ENCODE data around the gene CMTM7. TPM values are rescaled to one million over a fixed set of nuclear protein-coding genes. Genes with fewer than 3 reads are reported as not detected.

Gene CMTM7
- total and polyA plus RNA-seq, 10 of the 15 experiments (the other 5 are each of a cell fraction or from before 2014, with no cell fraction given), result 3.7 to 36.4 (median 14.7) TPM

DNA sequence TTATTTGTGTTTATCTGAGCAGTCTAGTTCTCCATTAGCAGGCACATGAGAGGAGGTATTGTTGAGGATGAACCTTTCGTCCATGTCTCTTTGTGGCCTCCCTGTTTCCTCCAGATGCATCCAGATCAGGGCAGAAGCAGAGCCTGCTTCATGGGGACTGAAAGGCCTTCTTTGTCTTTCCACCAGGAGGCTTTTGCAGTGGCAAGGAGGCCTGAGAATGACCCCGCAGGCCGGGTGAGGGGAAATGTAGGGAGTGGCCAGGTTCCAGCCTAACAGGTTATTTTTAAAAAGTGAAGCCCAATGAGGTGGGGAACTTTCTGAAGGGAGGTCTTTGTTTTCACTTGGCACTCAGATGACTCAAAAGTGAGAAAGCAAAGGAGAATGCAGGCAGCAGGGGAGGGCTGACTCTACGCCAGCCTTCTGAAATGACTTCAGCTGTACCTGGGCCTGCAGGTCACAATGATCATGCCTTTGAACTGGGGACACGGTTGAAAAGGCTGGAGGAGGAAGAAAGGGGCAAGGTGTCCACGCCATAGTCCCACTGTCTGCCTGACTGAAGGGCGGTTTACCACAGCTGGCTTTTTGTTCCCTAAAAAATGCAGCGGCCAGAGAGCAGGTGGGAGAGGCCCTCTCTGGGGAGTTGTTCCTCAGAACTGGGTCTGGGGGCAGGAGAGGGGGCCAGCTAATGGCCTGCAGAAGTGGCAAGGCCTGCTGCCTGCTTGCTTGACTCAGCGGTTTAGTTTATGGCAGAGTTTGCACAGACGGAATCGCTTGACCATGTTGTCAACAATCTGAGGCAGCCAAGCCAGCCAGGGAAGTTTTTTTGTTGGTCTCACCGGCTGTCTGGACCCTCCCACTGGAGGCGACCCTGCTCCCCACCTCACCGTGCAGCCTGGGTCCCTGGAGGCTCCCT is 28.7 kb downstream of the CMTM7 start (continued):
- TF ChIP-seq TAF1 (IDR thresholded peaks at IDR 0.05; ENCODE audit: borderline replicate concordance, low read depth, low read length) (0 out of 2 replicates have a peak, but pooled peaks have one; percentile 24), HCFC1 (IDR thresholded peaks at IDR 0.05; ENCODE audit: low read length) (no peak), IKZF1 (conservative IDR thresholded peaks at IDR 0.05) (peak; percentile 96), GABPA (IDR thresholded peaks at IDR 0.05; ENCODE audit: low read depth) (no peak; the same call in 1 of the 2 replicates), SKIL (IDR thresholded peaks at IDR 0.05; ENCODE audit: low read depth, poor library complexity, severe bottlenecking) (peak; percentile 96), HDGF (IDR thresholded peaks at IDR 0.05) (no peak), EED (IDR thresholded peaks at IDR 0.05; ENCODE audit: low read depth) (peak; percentile 90), E2F8 (IDR thresholded peaks at IDR 0.05; ENCODE audit: low read depth, partially characterized antibody) (no peak), NR2F1 (conservative IDR thresholded peaks at IDR 0.05) (peak; percentile 93), SPI1 (IDR thresholded peaks at IDR 0.05; ENCODE audit: borderline replicate concordance, insufficient read depth, low read depth, low read length) (no peak), SMC3 (IDR thresholded peaks at IDR 0.05; ENCODE audit: borderline replicate concordance, low read length) (peak; percentile 33; the same call in 1 of the 2 replicates), EP300 (IDR thresholded peaks at IDR 0.05; ENCODE audit: borderline replicate concordance in 1 of 2, control insufficient read depth in 1 of 2, low read depth in 2 of 2, low read length in 2 of 2) (peak; percentile 68 to 89; a peak in 3 of 4 replicates), ZZZ3 (IDR thresholded peaks at IDR 0.05; ENCODE audit: control insufficient read depth, insufficient read length, low read depth) (no peak), IRF3 (IDR thresholded peaks at IDR 0.05) (no peak), KDM1A (IDR thresholded peaks at IDR 0.05; ENCODE audit: borderline replicate concordance) (no peak), SP1 (IDR thresholded peaks at IDR 0.05; ENCODE audit: low read depth, low read length) (no peak)
- TF ChIP-seq, protein P1, sequence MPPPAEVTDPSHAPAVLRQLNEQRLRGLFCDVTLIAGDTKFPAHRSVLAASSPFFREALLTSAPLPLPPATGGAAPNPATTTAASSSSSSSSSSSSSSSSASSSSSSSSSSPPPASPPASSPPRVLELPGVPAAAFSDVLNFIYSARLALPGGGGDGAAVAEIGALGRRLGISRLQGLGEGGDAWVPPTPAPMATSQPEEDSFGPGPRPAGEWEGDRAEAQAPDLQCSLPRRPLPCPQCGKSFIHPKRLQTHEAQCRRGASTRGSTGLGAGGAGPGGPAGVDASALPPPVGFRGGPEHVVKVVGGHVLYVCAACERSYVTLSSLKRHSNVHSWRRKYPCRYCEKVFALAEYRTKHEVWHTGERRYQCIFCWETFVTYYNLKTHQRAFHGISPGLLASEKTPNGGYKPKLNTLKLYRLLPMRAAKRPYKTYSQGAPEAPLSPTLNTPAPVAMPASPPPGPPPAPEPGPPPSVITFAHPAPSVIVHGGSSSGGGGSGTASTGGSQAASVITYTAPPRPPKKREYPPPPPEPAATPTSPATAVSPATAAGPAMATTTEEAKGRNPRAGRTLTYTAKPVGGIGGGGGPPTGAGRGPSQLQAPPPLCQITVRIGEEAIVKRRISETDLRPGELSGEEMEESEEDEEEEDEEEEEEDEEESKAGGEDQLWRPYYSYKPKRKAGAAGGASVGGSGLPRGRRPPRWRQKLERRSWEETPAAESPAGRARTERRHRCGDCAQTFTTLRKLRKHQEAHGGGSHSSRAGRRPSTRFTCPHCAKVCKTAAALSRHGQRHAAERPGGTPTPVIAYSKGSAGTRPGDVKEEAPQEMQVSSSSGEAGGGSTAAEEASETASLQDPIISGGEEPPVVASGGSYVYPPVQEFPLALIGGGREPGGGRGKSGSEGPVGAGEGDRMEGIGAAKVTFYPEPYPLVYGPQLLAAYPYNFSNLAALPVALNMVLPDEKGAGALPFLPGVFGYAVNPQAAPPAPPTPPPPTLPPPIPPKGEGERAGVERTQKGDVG (CRISPR knock-in tag; IDR thresholded peaks at IDR 0.05), result no peak
- TF ChIP-seq, protein P2, sequence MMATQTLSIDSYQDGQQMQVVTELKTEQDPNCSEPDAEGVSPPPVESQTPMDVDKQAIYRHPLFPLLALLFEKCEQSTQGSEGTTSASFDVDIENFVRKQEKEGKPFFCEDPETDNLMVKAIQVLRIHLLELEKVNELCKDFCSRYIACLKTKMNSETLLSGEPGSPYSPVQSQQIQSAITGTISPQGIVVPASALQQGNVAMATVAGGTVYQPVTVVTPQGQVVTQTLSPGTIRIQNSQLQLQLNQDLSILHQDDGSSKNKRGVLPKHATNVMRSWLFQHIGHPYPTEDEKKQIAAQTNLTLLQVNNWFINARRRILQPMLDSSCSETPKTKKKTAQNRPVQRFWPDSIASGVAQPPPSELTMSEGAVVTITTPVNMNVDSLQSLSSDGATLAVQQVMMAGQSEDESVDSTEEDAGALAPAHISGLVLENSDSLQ (IDR thresholded peaks at IDR 0.05), result no peak
